ENCODE measurements around the gene JARID2. TPM values are rescaled to one million over a fixed set of nuclear protein-coding genes. Genes with fewer than 3 reads are reported as not detected.

Gene JARID2
- total and polyA plus RNA-seq, 2 of the 8 experiments (the other 6 are each of a cell fraction or from before 2014, with no cell fraction given), result 60.1 to 239 TPM

DNA sequence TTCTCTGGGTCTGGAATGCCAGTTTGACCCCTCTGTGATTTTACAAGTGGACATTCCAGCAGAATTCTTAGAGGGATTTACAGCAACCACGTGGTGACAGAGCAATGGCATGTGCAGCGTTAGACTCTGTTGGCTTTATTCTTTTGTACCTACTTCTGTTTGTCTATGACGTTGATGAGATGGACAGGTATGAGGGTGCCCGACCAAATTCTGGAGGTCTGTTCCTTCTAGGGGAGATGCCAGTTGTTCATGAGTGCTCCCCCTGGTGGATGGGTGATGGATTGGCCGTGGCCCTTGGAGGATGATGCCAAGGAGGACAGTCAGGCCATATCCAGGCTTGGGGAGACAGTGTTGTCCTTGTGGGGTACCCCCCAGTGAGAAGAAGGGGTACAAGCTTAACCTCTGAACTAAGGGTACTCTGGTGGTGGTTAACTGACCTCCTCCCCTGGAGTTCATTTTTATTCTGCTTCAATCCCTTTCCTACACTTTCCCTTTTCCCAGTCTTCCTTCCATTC is 218.4 kb downstream of the JARID2 start (continued):
- TF ChIP-seq, protein P1, sequence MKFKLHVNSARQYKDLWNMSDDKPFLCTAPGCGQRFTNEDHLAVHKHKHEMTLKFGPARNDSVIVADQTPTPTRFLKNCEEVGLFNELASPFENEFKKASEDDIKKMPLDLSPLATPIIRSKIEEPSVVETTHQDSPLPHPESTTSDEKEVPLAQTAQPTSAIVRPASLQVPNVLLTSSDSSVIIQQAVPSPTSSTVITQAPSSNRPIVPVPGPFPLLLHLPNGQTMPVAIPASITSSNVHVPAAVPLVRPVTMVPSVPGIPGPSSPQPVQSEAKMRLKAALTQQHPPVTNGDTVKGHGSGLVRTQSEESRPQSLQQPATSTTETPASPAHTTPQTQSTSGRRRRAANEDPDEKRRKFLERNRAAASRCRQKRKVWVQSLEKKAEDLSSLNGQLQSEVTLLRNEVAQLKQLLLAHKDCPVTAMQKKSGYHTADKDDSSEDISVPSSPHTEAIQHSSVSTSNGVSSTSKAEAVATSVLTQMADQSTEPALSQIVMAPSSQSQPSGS (IDR thresholded peaks at IDR 0.05; ENCODE audit: low read length), result no peak
- TF ChIP-seq SIN3A (conservative IDR thresholded peaks at IDR 0.05 in 1 of 2, IDR thresholded peaks at IDR 0.05 in 1 of 2; ENCODE audit: low read depth in 1 of 2, low read length in 2 of 2) (no peak), HDAC2 (IDR thresholded peaks at IDR 0.05; ENCODE audit: borderline replicate concordance in 1 of 2, low read depth in 2 of 2, low read length in 2 of 2) (no peak), TBP (IDR thresholded peaks at IDR 0.05; ENCODE audit: low read depth, low read length) (no peak), FOSL1 (IDR thresholded peaks at IDR 0.05; ENCODE audit: insufficient read depth, low read depth, low read length) (no peak), POLR2A (IDR thresholded peaks at IDR 0.05; ENCODE audit: control extremely low read depth in 1 of 2, low read depth in 2 of 2, low read length in 2 of 2) (peak in 1 of 2 experiments; percentile 58; a peak in 2 of 3 replicates), KDM4A (IDR thresholded peaks at IDR 0.05; ENCODE audit: low read depth, low read length, severe bottlenecking) (no peak)
- TF ChIP-seq, protein P2, sequence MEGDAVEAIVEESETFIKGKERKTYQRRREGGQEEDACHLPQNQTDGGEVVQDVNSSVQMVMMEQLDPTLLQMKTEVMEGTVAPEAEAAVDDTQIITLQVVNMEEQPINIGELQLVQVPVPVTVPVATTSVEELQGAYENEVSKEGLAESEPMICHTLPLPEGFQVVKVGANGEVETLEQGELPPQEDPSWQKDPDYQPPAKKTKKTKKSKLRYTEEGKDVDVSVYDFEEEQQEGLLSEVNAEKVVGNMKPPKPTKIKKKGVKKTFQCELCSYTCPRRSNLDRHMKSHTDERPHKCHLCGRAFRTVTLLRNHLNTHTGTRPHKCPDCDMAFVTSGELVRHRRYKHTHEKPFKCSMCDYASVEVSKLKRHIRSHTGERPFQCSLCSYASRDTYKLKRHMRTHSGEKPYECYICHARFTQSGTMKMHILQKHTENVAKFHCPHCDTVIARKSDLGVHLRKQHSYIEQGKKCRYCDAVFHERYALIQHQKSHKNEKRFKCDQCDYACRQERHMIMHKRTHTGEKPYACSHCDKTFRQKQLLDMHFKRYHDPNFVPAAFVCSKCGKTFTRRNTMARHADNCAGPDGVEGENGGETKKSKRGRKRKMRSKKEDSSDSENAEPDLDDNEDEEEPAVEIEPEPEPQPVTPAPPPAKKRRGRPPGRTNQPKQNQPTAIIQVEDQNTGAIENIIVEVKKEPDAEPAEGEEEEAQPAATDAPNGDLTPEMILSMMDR (IDR thresholded peaks at IDR 0.05; ENCODE audit: control extremely low read depth in 1 of 3, insufficient read depth in 1 of 3, low read depth in 1 of 3, low read length in 3 of 3), result peak; percentile 56 to 93 (median 93)
- TF ChIP-seq, protein P3, sequence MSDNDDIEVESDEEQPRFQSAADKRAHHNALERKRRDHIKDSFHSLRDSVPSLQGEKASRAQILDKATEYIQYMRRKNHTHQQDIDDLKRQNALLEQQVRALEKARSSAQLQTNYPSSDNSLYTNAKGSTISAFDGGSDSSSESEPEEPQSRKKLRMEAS (IDR thresholded peaks at IDR 0.05), result no peak
